Stimulated activated CD8-positive, alpha-beta memory T cell treated with anti-CD3 and anti-CD28 coated beads, Interleukin-15, amount 100 ng/mL, for 48 hours (primary cell): ENCODE measurements around the gene PER1.
A peak's percentile ranks its signal among the peaks of the same experiment; 100 is the strongest.

Experiments used
- DNase-seq, 2 donors: peaks; one replicate each; pipeline ENCODE4 v3.0.0-alpha.2; 2020; ENCODE audit warnings: low read depth in 2 of 2

The PER1 gene

GRCh38 chr17:8154608-8155155 is 2.5 kb upstream of the PER1 start:
- no peak for DNase-seq

GRCh38 chr17:8153957-8154607 is 1.9 kb upstream of the PER1 start:
- DNase-seq, result peak; percentile 74 to 84

DNA sequence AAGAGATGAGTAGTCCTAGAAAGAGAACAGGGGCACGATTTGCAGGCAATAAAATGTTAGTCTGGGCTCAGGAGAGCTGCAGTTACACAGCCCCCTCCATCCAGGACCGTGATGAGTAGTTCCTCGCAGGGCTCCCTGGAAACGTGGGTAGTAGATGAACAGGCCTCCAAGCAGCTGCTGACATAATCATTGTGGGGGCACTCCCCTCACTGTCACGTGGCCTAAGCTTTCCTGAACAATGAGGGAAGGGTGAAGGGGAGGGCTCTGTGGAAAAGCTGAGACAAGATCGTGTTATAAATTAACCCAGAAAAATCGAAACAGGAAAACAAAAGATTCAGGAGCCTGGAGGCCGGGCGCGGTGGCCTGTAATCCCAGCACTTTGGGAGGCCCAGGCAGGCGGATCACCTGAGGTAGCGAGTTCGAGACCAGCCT is 1.3 kb upstream of the PER1 start:
- peak in 1 of 2 donors; percentile 55 for DNase-seq

GRCh38 chr17:8153031-8153451 is 837 bp upstream of the PER1 start:
- no peak for DNase-seq

DNA sequence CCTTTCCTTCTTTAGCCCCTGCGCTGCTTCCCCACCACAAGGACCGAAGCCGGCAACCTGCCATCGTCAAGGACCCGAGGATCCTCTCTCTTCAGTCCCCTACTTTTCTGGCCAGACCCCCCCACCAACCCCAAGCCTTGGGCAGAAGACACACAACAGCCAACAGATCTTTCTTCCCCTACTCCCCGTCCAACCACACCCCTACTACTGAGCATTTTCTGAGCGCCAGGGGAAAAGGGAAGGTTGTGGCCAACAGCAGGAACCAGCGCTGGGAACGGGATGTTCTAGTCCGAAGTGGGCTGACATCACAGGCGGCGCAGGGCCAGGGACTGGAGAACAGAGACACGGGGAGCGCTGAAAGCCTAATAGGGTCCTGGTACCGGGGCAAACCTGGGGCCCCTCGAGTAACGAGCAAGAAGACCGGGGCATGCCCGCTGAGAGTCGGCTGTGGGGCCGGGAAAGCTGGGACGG is 528 bp downstream of the PER1 start:
- no peak for DNase-seq

DNA sequence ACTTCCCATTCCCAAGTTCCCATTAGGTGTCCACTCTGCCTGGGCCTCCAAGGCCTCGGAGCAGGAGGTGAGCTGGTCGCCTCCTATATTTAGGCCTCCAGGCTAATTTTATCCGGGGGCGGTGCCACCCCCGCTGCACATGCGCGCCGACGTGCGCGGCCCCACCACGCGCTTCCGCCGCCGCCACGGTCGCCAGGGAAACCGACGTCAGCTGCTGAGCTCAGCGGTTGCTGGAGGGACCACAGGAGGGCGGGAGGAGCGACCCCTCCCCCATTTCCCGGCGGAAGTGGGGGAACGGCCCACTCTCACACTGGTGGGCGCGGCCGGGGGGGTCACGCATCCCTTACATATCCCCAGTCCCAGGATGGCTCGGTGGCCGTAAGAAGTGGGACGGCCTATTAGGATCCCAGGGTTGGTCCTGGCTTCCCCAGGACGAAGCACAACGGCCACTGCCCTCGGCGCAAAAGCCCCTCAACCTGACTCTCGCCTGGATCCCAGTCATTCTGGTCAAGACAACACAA is 1.0 kb downstream of the PER1 start:
- DNase-seq, result peak; percentile 82 to 89

DNA sequence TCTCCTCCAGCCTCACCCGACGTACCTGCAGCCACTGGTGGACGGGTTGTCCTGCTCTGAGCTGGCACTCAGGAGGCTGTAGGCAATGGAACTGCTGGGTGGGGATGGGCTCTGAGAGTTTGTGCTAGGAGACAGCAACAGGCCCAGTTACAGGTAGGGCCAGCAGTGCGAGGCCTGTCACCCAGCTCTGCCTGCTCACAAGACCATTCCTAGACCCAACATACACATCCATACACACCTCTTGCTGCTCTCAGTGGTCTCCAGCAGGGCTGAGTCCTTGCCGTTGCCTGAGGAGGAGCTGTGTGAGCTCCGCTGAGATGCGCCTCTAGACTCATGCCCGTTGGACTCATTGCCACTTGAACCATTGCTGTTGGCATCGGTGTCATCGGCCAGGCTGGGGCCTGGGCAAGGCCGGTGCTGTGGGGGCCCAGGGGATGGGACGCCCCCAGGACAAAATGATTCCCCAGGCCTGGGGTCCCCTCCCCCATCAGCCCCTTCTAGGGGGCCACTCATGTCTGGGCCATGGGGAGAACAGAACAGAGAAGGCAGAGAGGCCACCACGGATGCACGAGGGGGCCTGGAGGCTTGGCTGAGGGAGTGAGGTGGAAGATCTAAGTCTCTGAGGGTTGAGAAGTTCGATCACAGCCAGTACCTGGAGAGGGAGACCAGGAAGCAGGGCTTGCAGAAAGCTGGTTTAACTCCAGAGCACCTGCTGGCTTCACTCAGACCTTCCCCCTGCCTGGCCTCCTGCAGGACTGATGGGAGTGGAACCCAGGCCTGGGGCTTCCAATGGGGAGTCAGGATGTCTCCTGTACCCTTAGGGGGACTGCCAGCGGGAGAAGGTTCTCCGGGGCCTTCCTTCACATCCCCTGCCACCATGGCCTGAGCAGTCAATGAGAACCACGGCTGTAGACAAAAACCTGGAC is 1.7 kb downstream of the PER1 start:
- DNase-seq, result no peak

DNA sequence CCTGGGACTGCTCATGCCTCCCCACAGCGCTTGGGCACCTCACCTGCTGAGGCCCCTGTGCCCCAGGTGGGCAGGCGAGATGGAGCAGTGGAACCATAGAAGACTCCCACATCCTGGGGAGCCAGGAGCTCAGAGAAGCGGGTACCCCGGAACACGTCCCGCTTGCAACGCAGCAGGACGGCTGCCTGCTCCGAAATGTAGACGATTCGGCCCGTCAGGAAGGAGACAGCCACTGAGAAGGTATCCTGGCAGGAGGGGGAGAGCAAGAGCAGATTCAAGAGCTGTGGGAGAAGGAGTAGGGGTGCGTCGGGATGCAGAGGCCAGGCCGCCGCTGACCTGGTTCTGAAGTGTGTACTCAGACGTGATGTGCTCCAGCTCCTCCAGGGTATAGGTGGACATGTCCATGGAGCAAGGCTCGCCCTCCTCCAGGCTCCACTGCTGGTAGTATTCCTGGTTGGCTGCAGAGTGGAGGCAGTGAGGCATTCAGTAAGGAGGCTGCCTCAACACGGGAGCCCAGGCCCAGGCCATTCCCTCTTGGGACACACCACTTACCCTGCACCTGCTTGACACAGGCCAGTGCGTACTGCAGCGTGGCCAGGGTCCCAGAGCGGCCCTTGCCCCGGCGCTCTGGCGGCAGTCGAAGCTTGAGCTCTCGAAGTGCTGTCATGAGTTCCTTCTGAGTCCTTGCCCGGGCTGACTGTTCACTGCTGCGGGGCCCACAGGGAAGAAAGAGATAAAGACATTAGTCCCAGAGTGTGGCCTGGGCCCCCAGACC is 2.6 kb downstream of the PER1 start:
- no peak for DNase-seq

DNA sequence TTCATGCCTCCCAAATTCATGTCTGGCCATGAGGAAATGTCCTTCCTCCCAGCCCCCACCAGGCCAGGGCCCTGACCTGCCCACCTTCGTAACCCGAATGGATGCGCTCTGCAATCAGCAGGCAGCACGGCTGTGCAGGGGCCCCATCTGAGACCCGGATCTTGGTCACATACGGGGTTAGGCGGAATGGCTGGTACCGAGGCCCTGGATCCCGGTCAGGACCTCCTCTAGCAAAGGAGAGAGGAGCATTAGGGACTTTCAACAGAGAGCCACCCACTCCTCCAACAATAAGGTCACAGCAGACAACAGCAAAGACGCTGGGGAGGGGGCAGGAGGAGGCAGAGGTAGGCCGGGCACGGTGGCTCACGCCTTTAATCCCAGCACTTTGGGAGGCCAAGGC is 3.6 kb downstream of the PER1 start:
- DNase-seq, result no peak

GRCh38 chr17:8147805-8148404 is 4.3 kb downstream of the PER1 start:
- no peak for DNase-seq

DNA sequence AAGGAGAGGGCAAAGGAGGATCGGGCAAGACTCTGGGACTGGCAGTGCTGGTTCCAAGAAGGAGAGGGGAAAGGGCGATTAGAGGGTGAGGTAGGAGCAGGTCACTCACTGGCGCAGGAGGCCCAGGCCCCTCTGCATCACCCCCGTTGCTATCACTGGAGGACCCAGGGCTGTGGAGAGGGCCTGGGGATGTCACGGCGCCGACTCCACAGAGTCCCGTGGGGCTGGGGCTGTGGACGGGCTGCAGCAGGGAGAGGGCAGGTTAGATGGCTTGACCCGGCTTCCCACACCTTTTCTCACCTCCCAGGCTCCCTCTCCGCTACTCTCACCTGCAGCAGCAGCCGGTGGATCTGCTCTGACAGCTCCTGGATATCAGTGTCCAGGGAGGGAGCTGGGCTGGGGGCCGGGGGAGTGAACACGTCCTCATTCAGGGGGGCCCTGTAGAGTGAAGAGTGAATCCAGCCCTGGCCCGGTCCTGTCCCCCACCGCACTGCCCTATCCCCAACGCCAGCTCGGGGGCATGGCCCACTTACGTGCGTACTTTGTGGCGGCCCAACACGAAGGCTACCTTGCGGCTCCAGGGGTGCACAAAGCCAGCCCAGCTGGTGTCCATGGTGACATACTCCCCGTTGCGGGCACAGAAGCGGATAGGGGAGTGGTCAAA is 4.9 kb downstream of the PER1 start:
- no peak for DNase-seq

GRCh38 chr17:8146381-8147140 is 5.6 kb downstream of the PER1 start:
- DNase-seq, result no peak

DNA sequence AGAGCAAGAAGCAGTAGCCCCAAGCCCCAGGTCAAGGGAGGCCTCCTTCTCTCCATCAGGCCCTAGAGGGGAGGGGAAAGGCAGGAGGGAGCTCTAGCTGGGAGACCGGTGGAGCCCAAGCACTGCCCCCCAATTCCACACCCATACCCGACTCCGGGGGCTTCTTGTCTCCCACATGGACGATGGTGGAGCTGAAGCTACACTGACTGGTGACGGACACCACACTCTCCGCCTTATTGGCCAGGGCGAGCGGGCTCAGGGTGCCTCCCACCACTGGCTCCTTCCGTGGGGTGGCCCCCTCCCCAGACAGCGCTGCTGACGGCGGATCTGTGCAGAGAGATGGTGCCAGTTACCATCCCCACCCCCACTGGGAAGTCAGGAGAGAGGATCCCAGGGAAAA is 6.4 kb downstream of the PER1 start:
- no peak for DNase-seq

GRCh38 chr17:8144401-8145231 is 7.6 kb downstream of the PER1 start:
- DNase-seq, result no peak

DNA sequence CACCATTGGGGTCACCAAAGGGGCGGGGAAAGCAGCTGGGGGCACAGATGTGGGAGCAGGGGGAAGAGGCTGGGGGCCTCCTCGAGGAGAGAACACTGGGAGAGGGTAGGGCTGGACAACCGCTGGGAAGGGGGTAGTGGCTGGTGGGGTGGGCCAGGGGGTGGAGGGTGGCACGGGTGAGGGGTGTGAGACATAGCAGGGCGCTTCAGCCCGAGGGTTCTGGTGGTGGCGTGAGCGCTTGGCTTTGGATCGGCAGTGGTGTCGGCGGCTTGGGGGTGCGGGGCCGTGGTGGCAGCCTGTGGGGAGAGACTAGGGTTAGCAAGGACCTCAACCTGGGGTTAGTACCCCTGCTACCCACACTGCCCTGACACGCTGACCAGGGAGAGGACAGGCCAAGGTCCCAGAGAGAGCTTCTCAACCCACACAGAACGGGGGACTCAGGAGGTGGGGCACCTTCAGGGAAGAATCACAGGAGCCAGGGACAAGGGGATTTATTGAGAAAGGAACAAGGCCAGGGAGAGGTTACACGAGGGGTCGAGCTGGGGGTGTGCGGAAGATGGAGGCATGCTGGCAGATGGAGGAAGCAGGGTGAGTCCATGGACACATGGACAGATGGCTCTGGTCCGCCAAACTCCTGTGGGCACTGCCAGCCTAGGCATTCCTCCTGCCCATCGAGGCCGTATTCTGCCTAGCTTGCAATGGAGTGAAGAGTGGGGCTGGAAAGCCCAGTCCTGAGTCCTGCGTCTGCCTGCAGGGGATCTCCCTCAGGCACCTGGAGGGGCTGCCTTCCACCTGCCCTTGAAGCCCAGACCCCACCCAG is 8.4 kb downstream of the PER1 start:
- DNase-seq, result no peak

GRCh38 chr17:8142887-8143580 is 9.2 kb downstream of the PER1 start:
- DNase-seq, result no peak

DNA sequence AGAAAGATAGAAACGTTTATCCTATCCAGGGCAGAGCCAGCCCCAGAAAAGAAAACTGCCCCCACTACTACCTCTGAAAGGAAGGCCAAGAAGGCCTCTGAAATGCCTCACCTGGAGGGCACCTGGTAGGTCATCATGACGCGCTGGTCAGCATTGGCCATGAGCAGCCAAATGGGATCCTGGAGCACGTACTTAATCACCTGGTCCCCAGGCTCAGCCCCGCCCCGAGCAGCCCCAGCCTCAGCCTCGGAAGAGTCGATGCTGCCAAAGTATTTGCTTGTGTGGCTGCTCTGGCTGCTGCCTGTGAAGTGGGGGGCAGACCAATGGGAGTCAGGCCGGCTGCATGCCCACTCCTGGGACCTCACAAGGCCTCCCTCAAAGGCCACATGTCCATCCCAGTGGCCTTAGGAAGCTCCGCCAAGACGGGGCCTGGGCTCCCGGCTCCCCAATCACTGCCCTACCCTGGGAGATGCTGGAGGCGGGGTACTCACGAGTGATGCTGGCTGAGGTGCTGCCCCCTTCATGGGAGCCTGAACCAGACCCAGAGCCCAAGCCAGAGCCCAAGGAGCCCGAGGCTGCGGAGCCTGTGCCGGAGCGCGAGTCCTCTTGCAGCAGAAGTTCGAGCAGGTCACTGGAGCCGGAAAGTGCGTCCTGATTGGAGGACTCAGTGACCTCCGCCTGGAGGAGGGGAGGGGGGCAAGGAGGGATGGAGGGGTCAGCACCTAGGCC is 9.9 kb downstream of the PER1 start:
- DNase-seq, result no peak
